Spleen (tissue), 11 donors: ENCODE data around the gene GLP2R. TPM values are rescaled to one million over a fixed set of nuclear protein-coding genes. Genes with fewer than 3 reads are reported as not detected.

Experiments used
- DNase-seq: peaks from one replicate; pipeline ENCODE4 v3.0.0-alpha.2; 2020
- H3K27ac ChIP-seq, 8 donors: fragments of 200-600 bp; sonication (generic) in 7 of 8; 1 replicate in 4 of 8; 2 replicates in 4 of 8; pipeline versions ENCODE4 v1.5.0 to v1.8.0; 2016 to 2021; ENCODE audit warnings: inconsistent platforms in 4 of 8, mild to moderate bottlenecking in 4 of 8, moderate library complexity in 1 of 8
- H3K27me3 ChIP-seq, 7 donors: fragments of 200-600 bp; sonication (generic) in 6 of 7; replicated peaks in 1 of 7; 1 replicate in 4 of 7; 2 replicates in 3 of 7; pipeline versions ENCODE4 v1.5.0 to v1.8.0; 2016 to 2021; ENCODE audit warnings: inconsistent platforms in 3 of 7, mild to moderate bottlenecking in 1 of 7
- H3K36me3 ChIP-seq, 6 donors: fragments of 200-600 bp; sonication (generic) in 5 of 6; 1 replicate in 4 of 6; 2 replicates in 2 of 6; pipeline versions ENCODE4 v1.5.0 to v1.8.0; 2016 to 2021; ENCODE audit warnings: inconsistent platforms in 2 of 6
- H3K4me1 ChIP-seq, 6 donors: fragments of 200-600 bp; sonication (generic) in 5 of 6; 1 replicate in 3 of 6; 2 replicates in 3 of 6; pipeline versions ENCODE4 v1.5.0 to v1.8.0; 2016 to 2021; ENCODE audit warnings: inconsistent platforms in 3 of 6
- H3K4me3 ChIP-seq, 8 donors: fragments of 200-600 bp; sonication (generic) in 7 of 8; 1 replicate in 4 of 8; 2 replicates in 4 of 8; pipeline versions ENCODE4 v1.5.0 to v1.8.0; 2016 to 2021; ENCODE audit warnings: inconsistent platforms in 4 of 8, mild to moderate bottlenecking in 4 of 8, moderate library complexity in 2 of 8
- H3K9me3 ChIP-seq, 8 donors: fragments of 200-600 bp; sonication (generic) in 7 of 8; 1 replicate in 4 of 8; 2 replicates in 4 of 8; pipeline versions ENCODE4 v1.5.0 to v1.8.0; 2016 to 2021; ENCODE audit warnings: inconsistent platforms in 4 of 8
- POLR2A ChIP-seq, 3 donors: fragments of 450-650 bp; IDR thresholded peaks; one replicate each; pipeline ENCODE4 v1.5.1; 2017; ENCODE audit warnings: antibody characterized with exemption in 3 of 3, mild to moderate bottlenecking in 1 of 3
- POLR2AphosphoS5 ChIP-seq, 3 donors: sonication (generic); formaldehyde crosslinking; IDR thresholded peaks; one replicate each; pipeline ENCODE4 v1.5.1; 2017; ENCODE audit warnings: antibody characterized with exemption in 3 of 3
- WGBS, 5 donors: extraction: QIAGEN DNeasy Blood & Tissue Kit in 3 of 5; methylation state at CpG; one replicate each; pipeline versions ENCODE4 v1.1.5 to v1.1.7; 2013 to 2018; 5-methylcytosine and 5-hydroxymethylcytosine counted together
- intact Hi-C: fragments of 100-400 bp; cut with DNase I; formaldehyde crosslinking; loops from one replicate; pipeline ENCODE4 v1.15.0; 2023; ENCODE audit warnings: low total_unique reads
- polyA plus RNA-seq, 3 donors: library from polyadenylated mRNA; stranded (reverse); fragments of 200-250 nt; gene quantifications; one replicate each; pipeline ENCODE4 v1.2.1, GENCODE V29; 2013
- total RNA-seq, 7 donors: library from RNA; depleted of rRNA in 3 of 7; stranded (reverse); fragments of >200 nt in 3 of 7; fragmentation: NEBNext Ultra II Directional in 4 of 7; extraction: Animal tissue kit (Norgen Biotek cat#: 25700) in 4 of 7; gene quantifications; one replicate each; pipeline versions ENCODE4 v1.1.0 to v1.2.1, GENCODE V29; 2016 to 2021
- TF ChIP-seq, protein P1 (sequence below), 11 experiments: fragments of 200-600 bp in 7 of 11; fragments of 450-650 bp in 4 of 11; sonication (generic) in 4 of 11; IDR thresholded peaks in 8 of 11; conservative IDR thresholded peaks in 3 of 11; 1 replicate in 7 of 11; 2 replicates in 4 of 11; pipeline versions ENCODE4 v1.4.0 to v1.8.0; 2016 to 2021; ENCODE audit warnings: antibody characterized with exemption in 11 of 11, inconsistent platforms in 4 of 11, mild to moderate bottlenecking in 1 of 11
- donor health status: healthy with polysubstance abuse.
- donor health status: DM: no; HTN: no; CAD: no; lungs with moderate emphysema.
- donor health status: DM: no; HTN: no; CAD: no.
- donor health status: Bipolar disorder and iron deficiency.
- donor health status: healthy.
- donor health status: DM: no; HTN: no; CAD: no.
- donor health status: DM: yes; HTN: yes; CAD: no.

The GLP2R gene
- total and polyA plus RNA-seq, 10 donors, result 0.07 to 0.63 (median 0.15) TPM; not detected in 4

GRCh38 chr17:9843152-9844010 is 17.7 kb downstream of the GLP2R start:
- WGBS, 5 donors, result 76 to 84% (median 79%) methylated on average over 14 of the region's 14 CpGs
- intact Hi-C loops, result no loop called here
- no peaks in the 10 kb centered on the region for H3K4me1 ChIP-seq
- no peak for DNase-seq
- H3K27ac ChIP-seq, result no peak overlapping the region
- no peak overlapping the region for H3K4me3 ChIP-seq
- TF ChIP-seq, protein P1, sequence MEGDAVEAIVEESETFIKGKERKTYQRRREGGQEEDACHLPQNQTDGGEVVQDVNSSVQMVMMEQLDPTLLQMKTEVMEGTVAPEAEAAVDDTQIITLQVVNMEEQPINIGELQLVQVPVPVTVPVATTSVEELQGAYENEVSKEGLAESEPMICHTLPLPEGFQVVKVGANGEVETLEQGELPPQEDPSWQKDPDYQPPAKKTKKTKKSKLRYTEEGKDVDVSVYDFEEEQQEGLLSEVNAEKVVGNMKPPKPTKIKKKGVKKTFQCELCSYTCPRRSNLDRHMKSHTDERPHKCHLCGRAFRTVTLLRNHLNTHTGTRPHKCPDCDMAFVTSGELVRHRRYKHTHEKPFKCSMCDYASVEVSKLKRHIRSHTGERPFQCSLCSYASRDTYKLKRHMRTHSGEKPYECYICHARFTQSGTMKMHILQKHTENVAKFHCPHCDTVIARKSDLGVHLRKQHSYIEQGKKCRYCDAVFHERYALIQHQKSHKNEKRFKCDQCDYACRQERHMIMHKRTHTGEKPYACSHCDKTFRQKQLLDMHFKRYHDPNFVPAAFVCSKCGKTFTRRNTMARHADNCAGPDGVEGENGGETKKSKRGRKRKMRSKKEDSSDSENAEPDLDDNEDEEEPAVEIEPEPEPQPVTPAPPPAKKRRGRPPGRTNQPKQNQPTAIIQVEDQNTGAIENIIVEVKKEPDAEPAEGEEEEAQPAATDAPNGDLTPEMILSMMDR (IDR thresholded peaks at IDR 0.05 in 8 of 11, conservative IDR thresholded peaks at IDR 0.05 in 3 of 11), result no peak
- TF ChIP-seq POLR2A (IDR thresholded peaks at IDR 0.05) (no peak), POLR2AphosphoS5 (IDR thresholded peaks at IDR 0.05) (no peak)
- no peaks in the 10 kb centered on the region for H3K9me3 ChIP-seq
- no peaks in the 10 kb centered on the region for H3K36me3 ChIP-seq
- peaks cover 0 to 13% (median 0%) of the 10 kb centered on the region in 7 donors for H3K27me3 ChIP-seq

GRCh38 chr17:9844153-9844552 is 18.4 kb downstream of the GLP2R start:
- Histone ChIP-seq H3K4me3 (no peak overlapping the region), H3K36me3 (no peaks in the 10 kb centered on the region), H3K27me3 (peaks cover 0 to 6% (median 0%) of the 10 kb centered on the region in 7 donors), H3K27ac (no peak overlapping the region), H3K9me3 (no peaks in the 10 kb centered on the region), H3K4me1 (no peaks in the 10 kb centered on the region)
- no peak for DNase-seq
- intact Hi-C loops, result no loop called here
- TF ChIP-seq POLR2A (IDR thresholded peaks at IDR 0.05) (no peak), POLR2AphosphoS5 (IDR thresholded peaks at IDR 0.05) (no peak)
- TF ChIP-seq, protein P1 (IDR thresholded peaks at IDR 0.05 in 8 of 11, conservative IDR thresholded peaks at IDR 0.05 in 3 of 11), result no peak
- 76 to 89% (median 85%) methylated on average over 8 of the region's 8 CpGs for WGBS, 5 donors

DNA sequence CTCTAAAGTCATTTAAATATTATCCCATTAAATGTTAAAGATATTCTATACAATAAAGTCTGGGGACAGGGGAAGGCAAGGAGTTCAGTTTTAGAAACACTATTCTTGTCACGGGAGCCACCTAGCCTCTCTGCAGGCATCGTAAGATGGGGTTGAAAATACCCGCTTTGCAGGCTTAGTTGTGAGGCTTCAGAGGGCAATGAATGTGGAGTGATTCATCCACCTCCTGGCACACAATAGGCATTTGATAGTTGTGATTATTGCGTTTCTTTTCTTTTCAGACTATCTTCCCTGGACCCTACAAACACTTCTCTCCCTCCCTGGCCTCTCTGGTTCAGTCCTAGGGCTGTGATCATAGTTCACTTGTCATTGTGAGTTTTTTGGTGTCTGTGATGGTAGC is 19.6 kb downstream of the GLP2R start:
- TF ChIP-seq POLR2A (IDR thresholded peaks at IDR 0.05) (no peak), POLR2AphosphoS5 (IDR thresholded peaks at IDR 0.05) (no peak)
- TF ChIP-seq, protein P1 (IDR thresholded peaks at IDR 0.05 in 8 of 11, conservative IDR thresholded peaks at IDR 0.05 in 3 of 11), result no peak
- Histone ChIP-seq H3K27me3 (no peaks in the 10 kb centered on the region), H3K9me3 (no peaks in the 10 kb centered on the region), H3K27ac (no peak overlapping the region), H3K4me1 (no peaks in the 10 kb centered on the region), H3K4me3 (no peak overlapping the region), H3K36me3 (no peaks in the 10 kb centered on the region)
- intact Hi-C loops, result no loop called here
- DNase-seq, result no peak
- WGBS, 5 donors, result 89 to 94% (median 91%) methylated on average over 4 of the region's 4 CpGs

GRCh38 chr17:9850151-9850550 is 24.4 kb downstream of the GLP2R start:
- Histone ChIP-seq H3K4me1 (no peaks in the 10 kb centered on the region), H3K27ac (no peak overlapping the region), H3K4me3 (no peak overlapping the region), H3K27me3 (no peaks in the 10 kb centered on the region), H3K36me3 (no peaks in the 10 kb centered on the region), H3K9me3 (no peaks in the 10 kb centered on the region)
- no peak for DNase-seq
- WGBS, 5 donors, result 83 to 94% (median 88%) methylated on average over 5 of the region's 5 CpGs
- intact Hi-C loops, result no loop called here
- TF ChIP-seq POLR2A (IDR thresholded peaks at IDR 0.05) (no peak), POLR2AphosphoS5 (IDR thresholded peaks at IDR 0.05) (no peak)
- TF ChIP-seq, protein P1 (IDR thresholded peaks at IDR 0.05 in 8 of 11, conservative IDR thresholded peaks at IDR 0.05 in 3 of 11), result no peak
